HG02798 (cell line): ENCODE measurements around the gene MGAT5B.

Source experiments
- ATAC-seq: cut with Tn5 transposase; IDR thresholded peaks from one replicate; pipeline ENCODE4 v1.9.1; 2021; ENCODE audit warnings: mild to moderate bottlenecking; ENCODE audit not compliant: unreplicated experiment, poor library complexity

The MGAT5B gene

GRCh38 chr17:76922967-76923366 lies 54.8 kb downstream of the MGAT5B start:
- ATAC-seq: no peak

GRCh38 chr17:76923491-76923890 lies 55.3 kb downstream of the MGAT5B start:
- no peak for ATAC-seq

- no peak for ATAC-seq
Measured at GRCh38 chr17:76924345-76925342, 56.4 kb downstream of the MGAT5B start.

DNA sequence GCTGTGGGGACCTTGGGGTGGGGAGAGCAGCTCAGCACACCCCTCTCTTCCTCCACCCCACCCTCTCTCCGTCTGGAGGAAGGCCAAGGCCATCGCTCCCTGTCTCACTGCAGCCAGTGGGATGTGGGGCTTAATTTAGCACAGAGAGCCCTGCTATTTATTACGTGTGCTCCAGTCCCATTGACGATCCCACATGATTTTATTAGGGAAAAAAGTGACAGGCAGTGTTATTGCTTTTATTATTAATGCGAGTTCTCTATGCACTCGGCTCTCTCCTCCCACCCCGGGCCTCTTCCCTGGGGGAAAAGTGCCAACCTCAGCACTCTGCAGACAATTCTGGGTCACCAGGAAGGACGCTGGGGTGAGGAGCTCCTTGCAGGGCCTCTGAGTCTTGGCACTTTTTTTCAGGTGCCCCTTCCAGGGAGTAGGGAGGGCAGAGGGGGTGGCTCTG lies 57.3 kb downstream of the MGAT5B start:
- ATAC-seq: no peak

DNA sequence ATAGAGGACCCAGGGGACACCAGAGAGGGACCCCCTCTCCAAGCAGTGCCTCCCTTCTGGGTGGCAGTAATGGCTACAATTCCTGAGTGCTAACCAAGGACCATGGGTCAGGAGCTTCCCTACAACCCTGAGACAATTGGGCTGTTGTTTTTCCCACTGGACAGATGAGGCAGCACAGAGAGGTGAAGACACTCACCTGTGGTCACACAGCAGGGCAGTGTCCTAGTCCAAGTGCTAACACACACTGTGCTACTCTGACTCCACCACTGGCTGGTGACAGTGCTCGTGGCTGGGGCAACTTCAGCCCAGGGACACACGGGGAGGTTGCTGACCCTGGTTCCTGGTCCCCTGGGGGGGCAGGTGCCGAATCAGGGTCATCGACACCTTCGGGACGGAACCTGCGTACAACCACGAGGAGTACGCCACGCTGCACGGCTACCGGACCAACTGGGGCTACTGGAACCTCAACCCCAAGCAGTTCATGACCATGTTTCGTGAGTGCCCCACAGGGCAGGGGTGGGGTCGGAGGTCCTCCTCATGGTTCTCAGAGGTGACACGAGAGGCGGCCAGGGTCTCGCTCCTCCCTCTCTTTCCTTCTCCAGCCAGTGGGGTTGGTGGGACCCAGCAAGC lies 58.1 kb downstream of the MGAT5B start:
- ATAC-seq: no peak

DNA sequence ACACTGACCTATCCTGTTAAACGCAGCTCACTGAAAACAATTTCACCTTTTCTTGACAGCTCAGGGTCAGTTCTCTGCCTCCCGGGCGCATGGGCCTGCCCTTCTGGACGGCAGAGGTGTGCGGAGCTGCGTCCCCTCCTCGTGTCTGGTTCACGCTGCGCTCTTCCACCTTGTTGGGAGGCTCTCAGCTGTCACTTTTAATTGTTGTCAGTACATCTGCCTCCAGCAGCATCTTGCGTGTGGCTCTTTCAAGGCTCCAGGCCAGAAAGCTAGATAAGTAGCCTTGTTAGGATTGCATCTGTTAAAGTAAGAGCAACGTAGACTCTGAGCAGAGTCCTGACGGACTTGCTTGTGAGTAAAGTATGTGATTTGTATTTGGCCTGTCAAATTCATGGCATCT lies 59.4 kb downstream of the MGAT5B start:
- no peak for ATAC-seq

DNA sequence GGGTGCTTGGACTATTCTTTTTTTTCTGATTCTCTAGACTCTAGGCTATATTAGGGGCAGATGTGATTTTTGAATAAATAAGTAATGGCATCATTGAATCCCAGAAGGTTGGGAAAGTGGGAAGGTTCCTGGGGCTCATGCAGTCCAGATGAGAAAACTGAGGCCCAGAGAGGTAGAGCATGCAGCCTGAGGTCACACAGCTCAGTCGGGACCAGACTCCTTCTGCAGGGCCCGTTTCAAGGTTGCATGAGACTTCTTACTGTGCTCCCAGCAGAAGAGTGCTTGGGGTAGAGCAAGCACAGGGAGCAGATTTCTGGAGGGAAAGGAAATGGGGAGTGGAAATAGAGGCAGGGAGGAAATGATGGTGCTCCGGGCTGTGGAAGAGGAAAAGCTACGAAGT lies 59.8 kb downstream of the MGAT5B start:
- ATAC-seq: no peak

- ATAC-seq: no peak
Measured at GRCh38 chr17:76929148-76929547, 60.9 kb downstream of the MGAT5B start.

GRCh38 chr17:76929601-76930000 lies 61.4 kb downstream of the MGAT5B start:
- ATAC-seq: no peak

DNA sequence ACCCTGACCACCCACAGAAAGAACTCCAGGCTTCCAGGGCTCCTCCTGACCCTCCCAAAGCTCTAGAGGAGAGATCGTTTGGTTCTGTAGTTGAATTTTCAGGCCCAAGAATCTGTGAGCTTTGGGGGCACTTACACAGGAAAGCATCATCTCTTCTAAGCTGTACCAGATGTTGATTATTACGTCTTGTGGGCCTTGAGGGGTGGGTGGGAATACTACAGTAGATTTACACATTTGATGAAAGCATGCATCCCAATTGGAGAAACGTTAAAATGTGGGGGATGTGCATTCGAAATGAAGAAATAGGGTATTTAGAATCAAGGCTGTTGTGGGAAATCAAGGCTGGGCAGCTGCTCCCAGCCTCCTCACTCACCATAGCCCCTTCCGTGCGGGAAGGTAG lies 61.9 kb downstream of the MGAT5B start:
- ATAC-seq: no peak

DNA sequence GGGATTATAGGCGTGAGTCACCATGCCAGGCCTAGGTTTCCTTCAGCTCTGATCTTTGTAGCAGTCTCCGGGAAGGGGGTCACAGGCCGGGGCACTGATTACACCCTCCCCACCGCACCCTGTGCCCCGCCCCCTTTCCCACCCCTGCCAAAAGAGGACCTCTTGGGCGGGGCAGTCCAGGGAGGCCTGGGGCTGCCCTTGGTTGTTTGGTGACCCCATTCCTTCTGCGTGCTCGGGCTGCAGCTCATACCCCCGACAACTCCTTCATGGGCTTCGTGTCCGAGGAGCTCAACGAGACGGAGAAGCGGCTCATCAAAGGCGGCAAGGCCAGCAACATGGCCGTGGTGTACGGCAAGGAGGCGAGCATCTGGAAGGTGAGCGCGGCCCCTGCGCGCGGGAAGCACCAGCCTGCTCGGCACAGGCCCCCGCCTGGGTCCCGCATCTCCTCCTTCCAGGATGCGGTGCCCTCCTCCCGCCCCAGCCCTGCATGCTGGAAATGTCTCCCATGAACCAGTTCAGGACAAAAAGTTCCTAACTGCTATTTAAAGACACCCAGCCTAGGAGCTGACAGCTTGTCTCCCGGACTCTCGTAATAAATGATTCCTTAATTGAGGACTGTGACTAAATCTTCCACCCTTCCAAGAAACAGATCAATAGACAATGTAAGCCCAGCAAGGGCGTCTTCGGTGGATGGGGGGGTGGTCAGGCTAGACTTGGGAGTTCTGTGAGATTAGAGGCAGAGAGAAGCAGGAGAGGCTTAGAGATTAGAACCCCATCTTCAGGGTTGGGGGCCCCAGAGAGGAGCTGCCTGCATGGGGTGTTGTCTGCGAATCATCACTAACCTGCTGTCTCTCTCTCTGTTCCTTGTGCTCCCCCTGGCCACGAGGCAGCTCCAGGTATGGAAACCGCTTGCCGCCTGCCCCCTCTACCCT lies 64.5 kb downstream of the MGAT5B start:
- no peak for ATAC-seq

DNA sequence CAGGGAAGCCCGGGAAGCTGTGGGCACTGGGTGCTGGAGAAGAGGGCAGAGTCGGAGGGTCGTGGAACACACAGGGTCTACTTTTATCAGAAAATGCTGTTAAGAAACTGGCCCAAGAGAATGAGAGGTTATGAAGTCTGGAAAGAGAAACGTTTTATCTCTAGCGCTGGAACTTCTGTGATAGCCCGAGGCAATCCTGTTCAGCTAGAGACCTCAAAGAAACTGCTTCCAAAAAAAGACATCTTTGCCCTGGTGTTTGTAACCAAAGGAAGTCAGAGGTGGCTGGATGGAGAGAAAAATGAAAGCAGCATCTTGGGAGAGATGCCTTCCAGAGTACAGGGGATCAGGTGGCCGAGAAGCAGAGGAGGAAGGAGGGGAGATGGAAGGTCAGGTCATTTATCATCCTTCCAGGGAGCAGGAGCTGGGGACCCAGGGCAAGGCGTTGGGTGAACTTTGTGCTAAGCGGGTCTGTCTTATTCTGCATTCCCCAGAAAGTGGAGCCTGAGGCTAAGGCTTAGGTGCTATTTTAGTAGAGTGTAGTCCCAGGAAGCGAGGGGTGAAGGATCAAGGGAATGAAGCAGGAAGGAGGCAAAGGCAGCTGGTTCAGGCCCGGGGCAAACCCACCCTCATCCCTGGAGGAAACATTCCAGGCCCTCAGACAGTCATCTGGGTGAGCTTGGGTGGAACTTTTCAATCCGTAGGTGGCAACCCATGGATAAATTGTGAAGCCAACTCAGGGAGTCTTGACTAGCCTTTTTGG lies 66.5 kb downstream of the MGAT5B start:
- no peak for ATAC-seq

DNA sequence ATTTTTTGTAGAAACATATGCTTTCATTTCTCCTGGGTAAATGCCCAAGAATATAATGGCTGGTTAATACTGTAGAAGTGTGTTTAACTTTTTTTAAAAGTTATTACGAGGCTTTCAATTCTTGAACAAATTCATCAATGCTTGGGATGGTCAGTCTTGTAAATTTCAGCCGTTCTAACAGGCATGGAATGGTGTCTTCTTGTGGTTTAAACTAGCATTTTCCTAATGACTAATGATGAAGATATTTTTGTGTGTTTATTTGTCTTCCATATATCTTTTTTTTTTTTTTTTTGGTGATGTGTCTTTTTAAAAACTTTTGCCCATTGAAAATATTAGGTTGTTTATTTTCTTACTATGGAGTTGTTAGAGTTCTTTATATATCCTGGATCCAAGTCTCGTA lies 67.1 kb downstream of the MGAT5B start:
- ATAC-seq: no peak

DNA sequence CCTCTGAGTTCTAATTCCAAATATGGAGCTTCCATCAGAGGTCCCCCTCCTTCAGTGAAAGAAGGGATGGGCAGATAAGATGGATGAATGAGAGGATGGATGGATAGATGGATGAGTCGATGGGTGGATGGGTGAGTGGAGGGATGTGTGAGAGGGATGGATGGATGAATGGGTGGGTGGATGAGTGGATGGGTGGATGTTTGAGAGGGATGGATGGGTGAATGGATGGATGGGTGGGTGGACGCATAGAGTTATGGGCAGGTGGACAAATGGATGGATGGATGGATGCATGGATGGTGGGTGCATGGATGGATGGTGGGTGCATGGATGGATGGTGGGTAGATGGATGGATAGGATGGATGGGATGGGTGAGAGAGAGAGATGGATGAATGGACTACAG lies 69.0 kb downstream of the MGAT5B start:
- no peak for ATAC-seq

GRCh38 chr17:76938009-76938408 lies 69.8 kb downstream of the MGAT5B start:
- ATAC-seq: no peak

GRCh38 chr17:76940295-76940694 lies 72.1 kb downstream of the MGAT5B start:
- no peak for ATAC-seq

- no peak for ATAC-seq
Measured at GRCh38 chr17:76940738-76941350, 72.6 kb downstream of the MGAT5B start.

DNA sequence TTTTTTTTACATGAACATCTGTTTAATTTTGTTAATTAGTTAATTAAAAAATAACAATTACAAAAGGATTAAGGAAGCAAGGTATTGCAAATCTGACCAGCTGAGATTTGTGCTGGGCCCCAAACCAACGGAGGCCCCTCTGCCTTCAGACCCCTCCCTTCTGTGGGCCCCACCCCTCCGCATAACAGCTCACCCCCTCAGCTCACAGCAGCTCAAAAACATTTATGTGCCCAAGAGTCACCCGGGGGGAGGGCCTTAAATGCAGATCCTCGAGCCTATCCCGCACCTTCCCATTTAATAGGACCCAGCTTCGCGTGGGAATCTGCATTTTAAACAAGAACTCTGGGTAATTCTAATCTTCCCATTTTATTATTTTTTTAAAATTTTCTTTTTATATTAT lies 75.0 kb downstream of the MGAT5B start:
- ATAC-seq: no peak

GRCh38 chr17:76943781-76944213 lies 75.6 kb downstream of the MGAT5B start:
- no peak for ATAC-seq
